GM19438 (cell line): ENCODE measurements around the gene EVA1A.

Experiments
- ATAC-seq: cut with Tn5 transposase; IDR thresholded peaks from one replicate; pipeline ENCODE4 v1.9.1; 2021; ENCODE audit warnings: low read depth; ENCODE audit not compliant: unreplicated experiment

Gene EVA1A

DNA sequence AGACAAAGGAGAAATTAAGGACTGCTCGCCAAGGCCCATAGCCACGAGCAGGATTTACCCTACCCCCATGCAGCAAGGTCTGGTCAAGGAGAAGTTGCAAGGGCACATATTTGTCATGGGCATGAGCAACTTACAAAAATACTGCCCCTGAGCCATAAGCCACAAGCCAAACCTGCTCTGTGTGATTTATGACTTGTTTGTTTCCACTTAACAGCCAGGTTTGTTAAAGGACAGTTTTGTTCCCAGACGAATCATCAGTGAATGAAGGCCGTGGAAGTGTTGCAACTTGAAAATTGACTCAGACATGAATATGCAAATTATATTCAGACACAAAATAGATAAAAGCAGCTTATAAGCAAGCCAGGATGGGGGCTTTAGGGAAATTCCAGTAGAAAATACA lies 31.3 kb upstream of the EVA1A start:
- no peak for ATAC-seq

GRCh38 chr2:75589391-75590105 lies 28.8 kb upstream of the EVA1A start:
- ATAC-seq = no peak

- no peak for ATAC-seq
Measured at GRCh38 chr2:75587954-75588587, 27.3 kb upstream of the EVA1A start.

GRCh38 chr2:75586971-75587370 lies 26.2 kb upstream of the EVA1A start:
- ATAC-seq = no peak

GRCh38 chr2:75582840-75583239 lies 22.1 kb upstream of the EVA1A start:
- ATAC-seq = no peak

GRCh38 chr2:75580606-75581005 lies 19.9 kb upstream of the EVA1A start:
- no peak for ATAC-seq

- ATAC-seq = no peak
Measured at GRCh38 chr2:75580156-75580555, 19.4 kb upstream of the EVA1A start.

- ATAC-seq = no peak
Measured at GRCh38 chr2:75579186-75579585, 18.4 kb upstream of the EVA1A start.

GRCh38 chr2:75577280-75577679 lies 16.5 kb upstream of the EVA1A start:
- ATAC-seq = no peak

GRCh38 chr2:75574106-75574505 lies 13.4 kb upstream of the EVA1A start:
- no peak for ATAC-seq

- no peak for ATAC-seq
Measured at GRCh38 chr2:75573145-75573878, 12.6 kb upstream of the EVA1A start.

- ATAC-seq = no peak
Measured at GRCh38 chr2:75571730-75572430, 11.1 kb upstream of the EVA1A start.

GRCh38 chr2:75570948-75571729 lies 10.4 kb upstream of the EVA1A start:
- ATAC-seq = no peak

GRCh38 chr2:75570024-75570947 lies 9.5 kb upstream of the EVA1A start:
- ATAC-seq = no peak

DNA sequence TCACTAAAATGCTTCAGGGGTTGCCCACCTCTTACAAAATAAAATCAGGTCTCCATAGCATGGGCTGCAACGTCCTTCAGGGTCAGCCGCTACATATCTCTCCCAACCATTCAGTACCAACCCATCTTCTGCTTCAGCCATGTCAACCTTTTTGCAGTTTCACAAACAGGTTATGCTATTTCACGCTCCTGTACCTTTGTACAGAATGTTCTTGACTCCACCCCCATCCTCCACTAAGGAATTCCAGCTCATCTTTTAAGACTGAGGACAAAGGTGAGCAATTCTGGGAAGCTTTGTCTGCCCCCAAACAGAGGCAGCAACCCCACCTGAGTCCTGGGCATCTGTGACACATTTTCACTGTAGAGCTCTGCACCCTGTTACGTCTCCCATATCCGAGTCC lies 8.8 kb upstream of the EVA1A start:
- no peak for ATAC-seq

DNA sequence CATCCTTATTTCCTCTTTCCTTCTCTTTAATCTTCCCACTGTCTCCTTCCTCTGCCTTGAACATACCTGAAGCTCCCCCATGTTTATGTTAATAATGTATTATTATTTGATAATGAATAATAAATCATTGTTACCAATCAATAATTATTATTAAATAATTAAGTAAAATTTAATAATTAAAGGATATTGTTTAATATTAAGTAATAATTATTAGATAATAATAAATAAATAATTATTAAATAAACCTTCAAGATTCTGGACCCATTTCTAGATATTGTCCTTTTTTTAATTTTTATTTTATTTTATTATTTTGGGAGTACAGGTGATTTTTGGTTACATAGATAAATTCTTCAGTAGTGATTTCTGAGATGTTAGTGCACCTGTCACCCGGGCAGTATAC lies 7.4 kb upstream of the EVA1A start:
- ATAC-seq = no peak

GRCh38 chr2:75565472-75566462 lies 5.0 kb upstream of the EVA1A start:
- ATAC-seq = no peak

DNA sequence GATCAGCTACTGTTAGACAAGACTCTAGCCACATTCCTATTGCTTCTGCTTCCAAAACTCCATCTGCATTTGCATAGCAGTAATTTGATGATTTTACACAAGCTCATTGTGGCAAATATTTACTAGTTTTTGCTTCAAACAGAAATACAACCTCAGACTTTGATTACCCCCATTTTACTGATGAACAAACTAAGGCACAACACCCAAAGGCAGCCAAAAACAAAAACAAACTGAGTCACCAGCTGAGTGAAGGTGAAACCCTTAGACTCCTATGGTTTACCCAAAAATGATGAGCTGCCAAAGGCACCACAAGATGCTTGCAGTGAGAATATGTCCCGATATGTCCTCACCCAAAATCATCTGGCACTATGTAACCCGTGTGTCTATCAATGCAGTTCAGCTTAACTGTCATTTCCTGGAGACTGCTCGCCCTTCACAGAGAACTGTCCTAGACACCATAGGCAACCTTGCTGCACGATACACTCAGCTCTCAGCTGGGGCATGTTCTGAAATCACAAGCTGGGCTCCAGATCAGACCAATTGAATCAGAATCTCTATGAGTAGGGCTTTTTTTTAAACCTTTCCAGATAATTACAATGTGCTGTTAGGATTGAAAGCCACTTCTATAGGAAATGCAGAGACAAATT lies 4.1 kb upstream of the EVA1A start:
- ATAC-seq = no peak
